Measurements from ENCODE around the gene TGFB1I1.

GRCh38 chr16:31489298-31489564 lies 17.3 kb downstream of the TGFB1I1 start:
- TF ChIP-seq EP300 (IDR thresholded peaks at IDR 0.05; ENCODE audit: borderline replicate concordance) (no peak), REST (IDR thresholded peaks at IDR 0.05; ENCODE audit: low read depth) (no peak), YY1 (IDR thresholded peaks at IDR 0.05; ENCODE audit: low read depth) (no peak), CREB1 (IDR thresholded peaks at IDR 0.05; ENCODE audit: low read depth) (no peak), CEBPB (IDR thresholded peaks at IDR 0.05) (no peak), USF1 (IDR thresholded peaks at IDR 0.05) (no peak), FOXM1 (IDR thresholded peaks at IDR 0.05; ENCODE audit: borderline replicate concordance, low read depth) (no peak), TAF1 (IDR thresholded peaks at IDR 0.05; ENCODE audit: low read depth) (no peak), TCF12 (IDR thresholded peaks at IDR 0.05; ENCODE audit: low read depth) (no peak), TEAD4 (IDR thresholded peaks at IDR 0.05) (no peak), RAD21 (IDR thresholded peaks at IDR 0.05; ENCODE audit: low read depth) (no peak), EGR1 (IDR thresholded peaks at IDR 0.05) (no peak), NFIC (IDR thresholded peaks at IDR 0.05) (no peak), MAX (IDR thresholded peaks at IDR 0.05) (no peak)

Data from Ishikawa (cell line).